Fibroblast of lung (primary cell): Measurements from ENCODE around the gene DARS1. TPM values are rescaled to one million over a fixed set of nuclear protein-coding genes. Genes with fewer than 3 reads are reported as not detected.

ENCODE experiments used
- DNase-seq, 2 donors: peaks; one replicate each; pipeline versions ENCODE4 v3.0.0 to v3.0.0-alpha.2; 2010; ENCODE audit warnings: low read depth in 2 of 2
- H2AFZ ChIP-seq: 2 replicates; pipeline ENCODE4 v1.5.1; 2012; ENCODE audit warnings: low read length, control low read depth, inconsistent platforms
- H3K27ac ChIP-seq: 2 replicates; pipeline ENCODE4 v1.5.1; 2011; ENCODE audit warnings: low read length, control low read depth; ENCODE audit not compliant: insufficient read depth
- H3K27me3 ChIP-seq: 2 replicates; pipeline ENCODE4 v1.5.1; 2011; ENCODE audit warnings: mild to moderate bottlenecking, low read length; ENCODE audit not compliant: control insufficient read depth, insufficient read depth
- H3K36me3 ChIP-seq: 2 replicates; pipeline ENCODE4 v1.5.1; 2011; ENCODE audit warnings: low read length; ENCODE audit not compliant: control insufficient read depth, insufficient read depth
- H3K4me1 ChIP-seq: 2 replicates; pipeline ENCODE4 v1.5.1; 2011; ENCODE audit warnings: low read length; ENCODE audit not compliant: control insufficient read depth, insufficient read depth; ENCODE audit errors: extremely low read depth
- H3K4me2 ChIP-seq: 2 replicates; pipeline ENCODE4 v1.5.1; 2011; ENCODE audit warnings: low read length, control low read depth; ENCODE audit not compliant: insufficient read depth; ENCODE audit errors: extremely low read depth
- H3K4me3 ChIP-seq, 4 experiments: fragments of 200-600 bp in 1 of 4; sonication (generic) in 1 of 4; replicated peaks in 1 of 4; 2 replicates each; pipeline ENCODE4 v1.5.1; 2011 to 2016; ENCODE audit warnings: low read length in 4 of 4, low read depth in 3 of 4, mild to moderate bottlenecking in 3 of 4, control low read depth in 2 of 4, inconsistent platforms in 1 of 4, mixed read lengths in 1 of 4; ENCODE audit not compliant: insufficient read depth in 1 of 4; ENCODE audit errors: control extremely low read depth in 1 of 4
- H3K79me2 ChIP-seq: 2 replicates; pipeline ENCODE4 v1.5.1; 2012; ENCODE audit warnings: mild to moderate bottlenecking, low read length, inconsistent platforms; ENCODE audit not compliant: control insufficient read depth, insufficient read depth
- H3K9ac ChIP-seq: 2 replicates; pipeline ENCODE4 v1.5.1; 2011; ENCODE audit warnings: mild to moderate bottlenecking, low read length, control low read depth; ENCODE audit not compliant: insufficient read depth
- H3K9me3 ChIP-seq: 2 replicates; pipeline ENCODE4 v1.5.1; 2012; ENCODE audit warnings: low read depth, low read length; ENCODE audit not compliant: control insufficient read depth, insufficient read depth
- H4K20me1 ChIP-seq: 2 replicates; pipeline ENCODE4 v1.5.1; 2011; ENCODE audit warnings: low read length; ENCODE audit not compliant: control insufficient read depth, insufficient read depth; ENCODE audit errors: extremely low read depth
- EZH2 ChIP-seq: IDR thresholded peaks from 2 replicates; pipeline ENCODE4 v1.5.1; 2012; ENCODE audit warnings: low read length, control low read depth, mild to moderate bottlenecking; ENCODE audit errors: missing control alignments
- polyA plus RNA-seq, 2 donors: library from polyadenylated mRNA; depleted of rRNA in 1 of 2; stranded (reverse) in 1 of 2; unstranded in 1 of 2; fragments of >200 nt; gene quantifications; 2 replicates each; pipeline ENCODE4 v1.2.1, GENCODE V29; 2011 to 2012; ENCODE audit warnings: missing spikeins in 1 of 2
- total RNA-seq: library from RNA; depleted of rRNA; stranded (reverse); fragments of >200 nt; gene quantifications from 2 replicates; pipeline ENCODE4 v1.2.1, GENCODE V29; 2014
- TF ChIP-seq, protein P1 (sequence below), 2 donors: IDR thresholded peaks in 1 of 2; conservative IDR thresholded peaks in 1 of 2; 1 replicate in 1 of 2; 2 replicates in 1 of 2; pipeline ENCODE4 v1.5.1; 2011 to 2012; ENCODE audit warnings: low read length in 2 of 2, control low read depth in 1 of 2, inconsistent platforms in 1 of 2, low read depth in 1 of 2, mild to moderate bottlenecking in 1 of 2

Gene DARS1
- total and polyA plus RNA-seq, 2 donors (not counting 1 experiment from before 2014, with no cell fraction given): 75.5 to 110 TPM

DNA sequence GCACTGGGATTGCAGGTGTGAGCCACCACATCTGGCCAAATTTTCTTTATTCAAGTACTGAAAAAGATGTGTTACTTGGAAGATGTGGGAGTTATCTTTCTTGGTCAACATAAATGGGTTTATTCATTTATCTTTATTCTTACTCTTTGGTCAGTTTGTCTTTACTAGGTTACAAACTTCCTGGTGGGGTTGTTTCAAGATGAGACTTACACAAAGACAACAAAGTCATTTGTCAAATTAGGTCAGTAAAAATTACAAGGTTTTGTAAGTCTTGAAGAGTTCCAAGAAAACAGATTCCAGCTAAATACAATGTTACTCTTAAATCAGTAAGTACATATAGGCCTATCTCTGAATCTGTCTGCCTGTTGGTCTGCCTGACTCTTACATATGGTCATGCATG is 48.9 kb downstream of the DARS1 start:
- Histone ChIP-seq H3K4me1 (no peaks in the 10 kb centered on the region), H3K27me3 (no peaks in the 10 kb centered on the region), H3K36me3 (peaks cover 3% of the 10 kb centered on the region), H3K9ac (no peak overlapping the region), H3K4me2 (no peak overlapping the region), H3K9me3 (no peaks in the 10 kb centered on the region), H2AFZ (no peak overlapping the region), H3K79me2 (no peaks in the 10 kb centered on the region), H4K20me1 (no peaks in the 10 kb centered on the region), H3K27ac (no peak overlapping the region), H3K4me3 (no peak overlapping the region)
- TF ChIP-seq EZH2: no peak
- TF ChIP-seq, protein P1, sequence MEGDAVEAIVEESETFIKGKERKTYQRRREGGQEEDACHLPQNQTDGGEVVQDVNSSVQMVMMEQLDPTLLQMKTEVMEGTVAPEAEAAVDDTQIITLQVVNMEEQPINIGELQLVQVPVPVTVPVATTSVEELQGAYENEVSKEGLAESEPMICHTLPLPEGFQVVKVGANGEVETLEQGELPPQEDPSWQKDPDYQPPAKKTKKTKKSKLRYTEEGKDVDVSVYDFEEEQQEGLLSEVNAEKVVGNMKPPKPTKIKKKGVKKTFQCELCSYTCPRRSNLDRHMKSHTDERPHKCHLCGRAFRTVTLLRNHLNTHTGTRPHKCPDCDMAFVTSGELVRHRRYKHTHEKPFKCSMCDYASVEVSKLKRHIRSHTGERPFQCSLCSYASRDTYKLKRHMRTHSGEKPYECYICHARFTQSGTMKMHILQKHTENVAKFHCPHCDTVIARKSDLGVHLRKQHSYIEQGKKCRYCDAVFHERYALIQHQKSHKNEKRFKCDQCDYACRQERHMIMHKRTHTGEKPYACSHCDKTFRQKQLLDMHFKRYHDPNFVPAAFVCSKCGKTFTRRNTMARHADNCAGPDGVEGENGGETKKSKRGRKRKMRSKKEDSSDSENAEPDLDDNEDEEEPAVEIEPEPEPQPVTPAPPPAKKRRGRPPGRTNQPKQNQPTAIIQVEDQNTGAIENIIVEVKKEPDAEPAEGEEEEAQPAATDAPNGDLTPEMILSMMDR (conservative IDR thresholded peaks at IDR 0.05 in 1 of 2, IDR thresholded peaks at IDR 0.05 in 1 of 2; ENCODE audit: low read depth in 1 of 2, low read length in 2 of 2): no peak
- no peak for DNase-seq

DNA sequence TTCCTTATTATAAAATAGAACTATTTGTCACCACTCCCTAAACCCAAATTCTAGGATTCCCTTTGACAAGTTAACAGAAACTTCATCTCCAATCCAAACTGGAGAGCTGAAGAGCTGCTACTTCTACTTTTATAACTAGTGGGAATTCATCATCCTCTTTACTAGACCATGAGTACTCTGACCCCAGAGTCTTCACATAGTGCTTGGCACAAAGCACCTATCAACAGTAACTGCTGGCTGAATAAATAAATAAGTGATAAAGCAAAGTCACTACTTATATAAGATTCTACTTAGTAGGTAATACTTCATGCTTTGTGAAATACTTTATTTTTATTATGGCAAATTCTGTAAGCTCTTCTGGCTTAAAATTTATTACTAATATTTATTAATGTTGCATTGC is 49.5 kb downstream of the DARS1 start:
- peaks cover 3% of the 10 kb centered on the region for H3K36me3 ChIP-seq
- no peak overlapping the region for H2AFZ ChIP-seq
- H3K27me3 ChIP-seq: no peaks in the 10 kb centered on the region
- H3K9me3 ChIP-seq: no peaks in the 10 kb centered on the region
- TF ChIP-seq, protein P1 (conservative IDR thresholded peaks at IDR 0.05 in 1 of 2, IDR thresholded peaks at IDR 0.05 in 1 of 2; ENCODE audit: low read depth in 1 of 2, low read length in 2 of 2): no peak
- no peak for TF ChIP-seq EZH2
- no peak overlapping the region for H3K4me2 ChIP-seq
- no peak overlapping the region for H3K9ac ChIP-seq
- no peak overlapping the region for H3K4me3 ChIP-seq
- no peak overlapping the region for H3K27ac ChIP-seq
- no peaks in the 10 kb centered on the region for H3K79me2 ChIP-seq
- DNase-seq: no peak
- no peaks in the 10 kb centered on the region for H4K20me1 ChIP-seq
- H3K4me1 ChIP-seq: no peaks in the 10 kb centered on the region

DNA sequence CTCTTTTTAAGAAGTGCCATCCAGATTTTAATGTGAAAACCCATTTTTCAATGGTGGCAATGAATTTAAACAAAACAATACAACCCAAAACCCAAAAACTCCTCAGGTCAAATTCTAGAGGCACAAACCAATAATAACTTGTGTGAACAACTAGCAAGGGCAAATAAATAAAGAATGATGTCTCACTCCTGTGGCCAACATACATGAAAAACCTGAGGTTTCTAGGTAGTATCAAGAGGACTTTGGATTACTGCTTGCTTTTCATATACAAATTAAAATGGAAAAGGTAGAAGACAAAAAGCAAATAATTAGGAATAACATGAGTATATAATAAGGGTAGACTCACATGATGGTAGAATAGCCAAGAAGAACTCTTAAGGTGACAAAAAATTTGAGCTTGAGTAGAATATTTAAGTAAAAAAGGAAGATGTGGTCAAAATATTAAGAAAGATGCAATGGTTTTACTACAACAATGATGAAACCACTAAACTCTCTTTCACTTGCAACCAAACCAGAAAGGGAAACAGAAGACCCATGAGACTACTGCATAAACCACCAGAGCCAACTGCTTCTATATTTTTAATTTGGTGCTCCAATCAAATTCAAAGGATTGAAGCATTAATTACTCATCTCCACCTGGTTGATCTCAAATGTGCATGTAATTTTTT is 53.5 kb downstream of the DARS1 start:
- Histone ChIP-seq H3K79me2 (no peaks in the 10 kb centered on the region), H3K4me3 (no peak overlapping the region), H3K4me2 (no peak overlapping the region), H4K20me1 (no peaks in the 10 kb centered on the region), H3K9me3 (no peaks in the 10 kb centered on the region), H3K9ac (no peak overlapping the region), H3K27me3 (no peaks in the 10 kb centered on the region), H3K27ac (no peak overlapping the region), H2AFZ (no peak overlapping the region), H3K36me3 (peaks cover 3% of the 10 kb centered on the region), H3K4me1 (no peaks in the 10 kb centered on the region)
- no peak for DNase-seq
- TF ChIP-seq, protein P1 (conservative IDR thresholded peaks at IDR 0.05 in 1 of 2, IDR thresholded peaks at IDR 0.05 in 1 of 2; ENCODE audit: low read depth in 1 of 2, low read length in 2 of 2): no peak
- TF ChIP-seq EZH2: no peak
